GM18867 (cell line): ENCODE results near the gene LRMDA.
"Not testable (repeated sequence)": the region's sequence is repeated elsewhere in the genome, so short reads cannot be mapped to it uniquely, and the experiment has no call there.

Experiments
- ATAC-seq: cut with Tn5 transposase; IDR thresholded peaks from one replicate; pipeline ENCODE4 v1.9.1; 2021; ENCODE audit warnings: mild to moderate bottlenecking, moderate library complexity; ENCODE audit not compliant: unreplicated experiment

The LRMDA gene

DNA sequence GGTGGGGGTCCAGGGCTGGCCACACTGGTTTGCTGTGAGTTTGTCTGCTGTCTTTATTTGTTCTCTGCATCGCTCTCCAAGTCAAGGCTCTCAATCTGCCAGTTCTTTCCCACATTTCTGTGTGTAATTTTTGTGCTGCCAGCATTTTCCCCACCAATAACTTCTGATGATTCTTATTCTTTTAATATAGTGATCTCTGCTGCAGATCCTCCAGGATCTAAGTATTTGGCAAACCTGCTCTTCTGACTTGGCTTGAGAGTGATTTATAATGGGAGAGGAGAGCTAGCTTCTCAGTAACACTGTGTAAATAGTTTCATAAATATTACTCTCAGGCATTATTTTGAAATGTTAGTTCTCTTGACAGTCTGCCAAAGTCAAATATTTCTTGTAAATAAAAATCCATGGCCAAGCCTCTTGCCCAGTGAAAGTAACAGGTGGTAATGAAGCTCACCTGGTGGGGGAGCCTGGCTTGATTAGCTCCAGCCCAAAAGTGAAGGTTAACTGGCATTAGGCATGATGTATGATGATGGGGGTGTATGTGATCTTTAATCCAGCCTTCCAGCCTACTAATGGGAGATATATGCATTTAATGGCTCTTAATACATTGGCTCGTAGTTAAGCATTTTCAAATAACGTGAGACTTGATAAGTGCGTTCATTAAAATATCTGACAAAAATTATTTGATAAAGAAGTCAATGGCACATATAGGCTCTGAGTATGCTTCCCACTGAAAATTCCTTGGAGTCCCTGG lies 1150.3 kb downstream of the LRMDA start:
- ATAC-seq, result no peak

DNA sequence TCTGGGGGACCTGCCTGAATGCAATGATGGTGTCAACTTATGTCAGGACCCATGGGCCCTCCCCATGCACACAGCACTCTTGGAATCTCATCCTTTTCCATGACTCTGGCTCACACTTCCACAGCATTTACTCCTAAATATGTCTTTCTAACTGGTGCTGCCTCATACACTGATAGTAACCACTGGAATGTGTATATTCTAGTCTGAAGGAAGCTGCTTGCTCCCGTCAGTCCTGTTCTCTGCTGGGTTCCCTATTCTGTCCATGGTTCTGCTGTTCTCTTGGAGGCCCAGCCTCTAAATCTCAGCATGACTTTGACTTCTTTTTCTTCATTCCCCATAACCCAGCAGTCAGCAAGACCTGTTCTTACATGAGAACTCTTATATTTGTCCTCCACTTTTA lies 1151.1 kb downstream of the LRMDA start:
- ATAC-seq, result no peak

DNA sequence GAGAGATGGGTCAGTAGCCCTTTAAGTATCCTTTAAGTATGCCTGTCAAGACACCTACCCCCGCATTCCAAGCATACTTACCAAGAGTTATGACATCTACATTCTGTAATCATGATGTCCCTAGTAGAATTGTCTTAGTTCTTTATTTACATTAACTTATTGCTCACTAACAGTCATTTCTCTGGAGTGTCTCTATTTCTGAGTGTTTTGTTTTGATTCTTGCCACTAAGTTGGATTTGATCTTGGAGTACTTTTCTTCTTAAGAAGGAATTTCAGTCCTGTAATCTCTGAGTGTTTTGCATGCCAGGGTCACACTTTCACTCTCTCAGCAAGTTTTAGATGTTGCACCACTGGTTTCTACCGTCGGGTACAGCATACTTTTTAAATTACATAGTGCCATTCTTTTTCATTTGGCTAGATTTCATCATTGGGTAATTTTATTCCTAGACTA lies 1152.3 kb downstream of the LRMDA start:
- no peak for ATAC-seq

DNA sequence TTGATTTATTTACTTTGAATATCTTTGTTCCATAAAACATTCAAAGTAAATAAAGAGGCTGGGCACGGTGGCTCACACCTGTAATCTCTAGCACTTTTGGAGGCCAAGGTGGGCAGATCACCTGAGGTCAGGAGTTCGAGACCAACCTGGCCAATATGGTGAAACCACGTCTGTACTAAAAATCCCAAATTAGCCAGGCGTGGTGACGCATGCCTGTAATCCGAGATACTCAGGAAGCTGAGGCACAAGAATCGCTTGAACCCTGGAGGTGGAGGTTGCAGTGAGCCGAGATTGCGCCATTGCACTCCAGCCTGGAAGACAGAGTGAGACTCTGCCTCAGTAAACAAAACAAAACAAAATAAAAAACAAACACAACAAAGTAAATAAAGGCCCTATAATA lies 1153.0 kb downstream of the LRMDA start:
- not testable (repeated sequence) for ATAC-seq
